Central memory CD4-positive, alpha-beta T cell (primary cell): ENCODE results near the gene AIFM2.
"Not testable (repeated sequence)": the region's sequence is repeated elsewhere in the genome, so short reads cannot be mapped to it uniquely, and the experiment has no call there.

Experiments used
- DNase-seq: peaks from one replicate; pipeline ENCODE4 v3.0.0; 2022

AIFM2 gene

GRCh38 chr10:70090013-70090412, 42.6 kb downstream of the AIFM2 start:
- DNase-seq = no peak

GRCh38 chr10:70088308-70088698, 44.3 kb downstream of the AIFM2 start:
- DNase-seq = no peak

- no peak for DNase-seq
Measured at GRCh38 chr10:70087616-70088307, 44.9 kb downstream of the AIFM2 start.

GRCh38 chr10:70085975-70086613, 46.5 kb downstream of the AIFM2 start:
- DNase-seq = no peak

- no peak for DNase-seq
Measured at GRCh38 chr10:70084189-70084588, 48.4 kb downstream of the AIFM2 start.

GRCh38 chr10:70080789-70081188, 51.8 kb downstream of the AIFM2 start:
- DNase-seq = not testable (repeated sequence)

- no peak for DNase-seq
Measured at GRCh38 chr10:70078937-70079336, 53.7 kb downstream of the AIFM2 start.

GRCh38 chr10:70078329-70078728, 54.3 kb downstream of the AIFM2 start:
- no peak for DNase-seq

GRCh38 chr10:70074971-70075370, 57.7 kb downstream of the AIFM2 start:
- no peak for DNase-seq

GRCh38 chr10:70074165-70074564, 58.5 kb downstream of the AIFM2 start:
- DNase-seq = no peak

- no peak for DNase-seq
Measured at GRCh38 chr10:70070834-70071233, 61.8 kb downstream of the AIFM2 start.

GRCh38 chr10:70069346-70069745, 63.3 kb downstream of the AIFM2 start:
- DNase-seq = no peak

GRCh38 chr10:70068925-70069324, 63.7 kb downstream of the AIFM2 start:
- DNase-seq = no peak

- DNase-seq = no peak
Measured at GRCh38 chr10:70067586-70067985, 65.0 kb downstream of the AIFM2 start.

- DNase-seq = no peak
Measured at GRCh38 chr10:70066190-70066589, 66.4 kb downstream of the AIFM2 start.

- DNase-seq = no peak
Measured at GRCh38 chr10:70064486-70064885, 68.1 kb downstream of the AIFM2 start.

- no peak for DNase-seq
Measured at GRCh38 chr10:70063418-70064098, 69.1 kb downstream of the AIFM2 start.
